Mesendoderm (in vitro differentiated cells): Measurements from ENCODE around the gene ENO1.
"Not testable (repeated sequence)": the region's sequence is repeated elsewhere in the genome, so short reads cannot be mapped to it uniquely, and the experiment has no call there.

ENCODE experiments used
- DNase-seq: peaks from one replicate; pipeline ENCODE4 v3.0.0; 2013
- H2AK5ac ChIP-seq: 2 replicates; pipeline ENCODE4 v1.6.1; 2013; ENCODE audit warnings: low read length, inconsistent platforms
- H2BK120ac ChIP-seq: 2 replicates; pipeline ENCODE4 v1.6.1; 2013; ENCODE audit warnings: low read depth, mild to moderate bottlenecking, low read length, moderate library complexity, mixed read lengths
- H2BK15ac ChIP-seq: replicated peaks from 2 replicates; pipeline ENCODE4 v1.6.1; 2013; ENCODE audit warnings: low read depth, mild to moderate bottlenecking, moderate library complexity
- H2BK5ac ChIP-seq: 2 replicates; pipeline ENCODE4 v1.6.1; 2013; ENCODE audit warnings: low read length, inconsistent platforms
- H3K18ac ChIP-seq: 2 replicates; pipeline ENCODE4 v1.6.1; 2013; ENCODE audit warnings: mild to moderate bottlenecking, low read length, mixed read lengths
- H3K23ac ChIP-seq: one replicate; pipeline ENCODE4 v1.6.1; 2013; ENCODE audit warnings: low read length
- H3K27ac ChIP-seq: 2 replicates; pipeline ENCODE4 v1.5.1; 2013; ENCODE audit warnings: low read depth, mild to moderate bottlenecking, inconsistent platforms, low read length, moderate library complexity
- H3K27me3 ChIP-seq: 2 replicates; pipeline ENCODE4 v1.6.1; 2013; ENCODE audit warnings: low read length, control low read depth, mild to moderate bottlenecking, inconsistent platforms; ENCODE audit not compliant: insufficient read depth, poor library complexity
- H3K36me3 ChIP-seq: 2 replicates; pipeline ENCODE4 v1.6.1; 2013; ENCODE audit warnings: low read length, inconsistent platforms; ENCODE audit not compliant: control insufficient read depth, insufficient read depth
- H3K4ac ChIP-seq: one replicate; pipeline ENCODE4 v1.6.1; 2013; ENCODE audit warnings: low read depth, mild to moderate bottlenecking, low read length, moderate library complexity
- H3K4me1 ChIP-seq: 2 replicates; pipeline ENCODE4 v1.6.1; 2013; ENCODE audit warnings: low read depth, low read length, inconsistent platforms; ENCODE audit not compliant: control insufficient read depth
- H3K4me2 ChIP-seq: 2 replicates; pipeline ENCODE4 v1.6.1; 2013; ENCODE audit warnings: low read length
- H3K4me3 ChIP-seq: 2 replicates; pipeline ENCODE4 v1.5.1; 2013; ENCODE audit warnings: mild to moderate bottlenecking, low read length
- H3K56ac ChIP-seq: one replicate; pipeline ENCODE4 v1.6.1; 2013; ENCODE audit warnings: low read length
- H3K79me1 ChIP-seq: 2 replicates; pipeline ENCODE4 v1.6.1; 2013; ENCODE audit warnings: low read length, inconsistent platforms
- H3K79me2 ChIP-seq: 2 replicates; pipeline ENCODE4 v1.6.1; 2013; ENCODE audit warnings: mild to moderate bottlenecking, low read length; ENCODE audit not compliant: control insufficient read depth, insufficient read depth
- H3K9ac ChIP-seq: 2 replicates; pipeline ENCODE4 v1.6.1; 2013; ENCODE audit warnings: low read length, inconsistent platforms
- H4K5ac ChIP-seq: one replicate; pipeline ENCODE4 v1.6.1; 2013; ENCODE audit warnings: low read length
- H4K8ac ChIP-seq: one replicate; pipeline ENCODE4 v1.6.1; 2013; ENCODE audit warnings: low read depth, mild to moderate bottlenecking, control low read depth, low read length, moderate library complexity
- WGBS: extraction: QIAGEN DNeasy Blood & Tissue Kit; methylation state at CpG from one replicate; pipeline ENCODE4 v1.1.7; 2013; ENCODE audit warnings: low lambda C conversion rate, missing lambda C conversion rate; ENCODE audit not compliant: insufficient coverage; ENCODE audit errors: extremely low coverage; 5-methylcytosine and 5-hydroxymethylcytosine counted together

The ENO1 gene

DNA sequence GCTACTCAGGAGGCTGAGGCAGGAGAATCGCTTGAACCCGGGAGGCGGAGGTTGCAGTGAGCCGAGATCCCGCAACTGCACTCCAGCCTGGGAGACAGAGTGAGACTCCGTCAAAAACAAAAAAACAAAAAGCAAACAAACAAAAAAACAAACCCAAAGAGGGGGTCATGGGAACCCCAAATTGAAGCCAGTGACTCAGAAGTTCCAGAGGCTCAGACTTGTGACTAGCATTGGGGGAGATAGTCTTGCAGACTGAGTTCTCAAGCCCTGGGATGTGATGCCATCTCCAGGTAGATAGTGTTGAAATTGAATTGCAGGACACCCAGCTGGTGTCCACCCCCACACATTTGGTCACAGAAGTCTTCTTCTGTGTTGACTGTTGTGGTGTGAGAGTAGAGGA lies 24.9 kb upstream of the ENO1 start:
- H3K27me3 ChIP-seq = no peaks in the 10 kb centered on the region
- H2BK5ac ChIP-seq = no peak overlapping the region
- no peak overlapping the region for H3K56ac ChIP-seq
- no CpG with 5 or more reads among the region's 6 CpGs for WGBS
- no peak overlapping the region for H4K8ac ChIP-seq
- no peak overlapping the region for H2AK5ac ChIP-seq
- H3K79me2 ChIP-seq = no peaks in the 10 kb centered on the region
- no peak overlapping the region for H3K4me3 ChIP-seq
- H3K9ac ChIP-seq = no peak overlapping the region
- peak overlapping the region; percentile 60 for H3K27ac ChIP-seq
- no peaks in the 10 kb centered on the region for H3K36me3 ChIP-seq
- DNase-seq = no peak
- H4K5ac ChIP-seq = no peak overlapping the region
- no peak overlapping the region for H3K4ac ChIP-seq
- H3K4me2 ChIP-seq = no peak overlapping the region
- no peaks in the 10 kb centered on the region for H3K79me1 ChIP-seq
- no peak overlapping the region for H2BK15ac ChIP-seq
- no peak overlapping the region for H2BK120ac ChIP-seq
- no peaks in the 10 kb centered on the region for H3K4me1 ChIP-seq
- H3K23ac ChIP-seq = no peak overlapping the region
- no peak overlapping the region for H3K18ac ChIP-seq

DNA sequence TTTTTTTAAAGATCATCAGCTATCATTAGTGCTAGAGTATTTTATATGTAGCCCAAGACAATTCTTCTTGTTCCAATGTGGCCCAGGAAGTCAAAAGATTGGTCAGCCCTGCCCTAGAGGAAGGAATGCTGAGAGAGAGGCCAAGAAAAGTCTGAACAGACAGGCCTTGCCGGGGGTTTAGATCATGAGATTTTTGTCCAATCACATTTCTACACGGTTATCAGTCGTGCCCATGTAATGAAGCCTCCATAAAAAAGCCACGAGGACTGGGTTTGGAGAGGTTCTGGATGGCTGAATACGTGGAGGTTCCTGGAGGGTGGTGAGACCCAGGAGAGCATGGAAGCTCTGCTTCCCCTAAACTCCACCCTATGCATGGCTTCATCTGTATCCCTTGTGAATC lies 24.3 kb upstream of the ENO1 start:
- Histone ChIP-seq H3K27ac (no peak overlapping the region), H3K27me3 (no peaks in the 10 kb centered on the region), H3K4me2 (no peak overlapping the region), H2AK5ac (no peak overlapping the region), H2BK120ac (no peak overlapping the region), H3K79me1 (no peaks in the 10 kb centered on the region), H2BK15ac (no peak overlapping the region), H3K18ac (no peak overlapping the region), H3K36me3 (no peaks in the 10 kb centered on the region), H3K79me2 (no peaks in the 10 kb centered on the region), H3K56ac (no peak overlapping the region), H3K4me1 (no peaks in the 10 kb centered on the region), H4K8ac (no peak overlapping the region), H3K9ac (no peak overlapping the region), H3K4ac (no peak overlapping the region), H4K5ac (no peak overlapping the region), H3K23ac (no peak overlapping the region), H3K4me3 (no peak overlapping the region), H2BK5ac (no peak overlapping the region)
- WGBS = no CpG with 5 or more reads among the region's 5 CpGs
- DNase-seq = no peak

DNA sequence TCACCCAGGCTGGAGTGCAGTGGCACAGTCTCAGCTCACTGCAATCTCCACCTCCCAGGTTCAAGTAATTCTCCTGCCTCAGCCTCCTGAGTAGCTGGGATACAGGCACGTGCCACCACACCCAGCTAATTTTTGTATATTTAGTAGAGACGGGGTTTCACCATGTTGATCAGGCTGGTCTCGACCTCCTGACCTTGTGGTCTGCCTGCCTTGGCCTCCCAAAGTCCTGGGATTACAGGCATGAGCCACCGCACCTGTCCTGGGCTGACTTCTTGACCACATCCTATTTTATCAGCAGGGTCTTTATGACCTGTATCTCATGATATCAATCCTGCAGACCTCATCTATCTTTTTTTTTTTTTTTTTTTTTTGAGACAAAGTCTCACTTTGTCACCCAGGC lies 22.2 kb upstream of the ENO1 start:
- no CpG with 5 or more reads among the region's 4 CpGs for WGBS
- H2AK5ac ChIP-seq, H3K27me3 ChIP-seq, H2BK120ac ChIP-seq, H2BK15ac ChIP-seq, H4K5ac ChIP-seq, H3K56ac ChIP-seq, H3K4me2 ChIP-seq, H3K79me1 ChIP-seq, H3K36me3 ChIP-seq, H3K9ac ChIP-seq, H3K18ac ChIP-seq, H2BK5ac ChIP-seq, H4K8ac ChIP-seq, H3K4me1 ChIP-seq, H3K4me3 ChIP-seq, H3K79me2 ChIP-seq, H3K23ac ChIP-seq, H3K4ac ChIP-seq, DNase-seq, H3K27ac ChIP-seq: not testable (repeated sequence)

- DNase-seq = no peak
- no peak overlapping the region for H2AK5ac ChIP-seq
- H2BK5ac ChIP-seq = no peak overlapping the region
Measured at GRCh38 chr1:8899046-8899445, 20.6 kb upstream of the ENO1 start.

DNA sequence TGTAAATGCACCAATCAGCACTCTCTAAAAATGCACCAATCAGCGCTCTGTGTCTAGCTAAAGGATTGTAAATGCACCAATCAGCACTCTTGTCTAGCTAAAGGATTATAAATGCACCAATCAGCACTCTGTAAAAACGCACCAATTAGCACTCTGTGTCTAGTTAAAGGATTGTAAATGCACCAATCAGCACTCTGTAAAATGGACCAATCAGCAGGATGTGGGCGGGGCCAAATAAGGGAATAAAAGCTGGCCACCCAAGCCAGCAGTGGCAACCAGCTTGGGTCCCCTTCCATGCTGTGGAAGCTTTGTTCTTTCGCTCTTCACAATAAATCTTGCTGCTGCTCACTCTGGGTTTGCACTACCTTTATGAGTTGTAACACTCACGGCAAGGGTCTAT lies 19.9 kb upstream of the ENO1 start:
- not testable (repeated sequence) for H3K56ac ChIP-seq, H3K27ac ChIP-seq, DNase-seq, H3K4ac ChIP-seq, H3K4me1 ChIP-seq, H3K18ac ChIP-seq, H3K9ac ChIP-seq, H2BK120ac ChIP-seq, H2BK5ac ChIP-seq, H3K79me2 ChIP-seq, H3K27me3 ChIP-seq, H3K4me2 ChIP-seq, H2BK15ac ChIP-seq, H2AK5ac ChIP-seq, H3K4me3 ChIP-seq, H3K79me1 ChIP-seq, H4K8ac ChIP-seq, H3K36me3 ChIP-seq, H3K23ac ChIP-seq, H4K5ac ChIP-seq
- no CpG with 5 or more reads among the region's 5 CpGs for WGBS

More at GRCh38 chr1:8899046-8899445, 20.6 kb upstream of the ENO1 start:
- H3K56ac ChIP-seq = no peak overlapping the region
- H3K18ac ChIP-seq = no peak overlapping the region
- no peak overlapping the region for H4K8ac ChIP-seq
- WGBS = no CpG with 5 or more reads among the region's 7 CpGs
- no peaks in the 10 kb centered on the region for H3K4me1 ChIP-seq
- no peak overlapping the region for H2BK15ac ChIP-seq
- H3K79me2 ChIP-seq = no peaks in the 10 kb centered on the region
- H2BK120ac ChIP-seq = no peak overlapping the region
- no peak overlapping the region for H3K27ac ChIP-seq
- no peak overlapping the region for H4K5ac ChIP-seq
- no peak overlapping the region for H3K4me3 ChIP-seq
- no peak overlapping the region for H3K4ac ChIP-seq
- H3K79me1 ChIP-seq = no peaks in the 10 kb centered on the region
- H3K36me3 ChIP-seq = no peaks in the 10 kb centered on the region
- H3K23ac ChIP-seq = no peak overlapping the region
- H3K27me3 ChIP-seq = no peaks in the 10 kb centered on the region
- H3K9ac ChIP-seq = no peak overlapping the region
- no peak overlapping the region for H3K4me2 ChIP-seq

DNA sequence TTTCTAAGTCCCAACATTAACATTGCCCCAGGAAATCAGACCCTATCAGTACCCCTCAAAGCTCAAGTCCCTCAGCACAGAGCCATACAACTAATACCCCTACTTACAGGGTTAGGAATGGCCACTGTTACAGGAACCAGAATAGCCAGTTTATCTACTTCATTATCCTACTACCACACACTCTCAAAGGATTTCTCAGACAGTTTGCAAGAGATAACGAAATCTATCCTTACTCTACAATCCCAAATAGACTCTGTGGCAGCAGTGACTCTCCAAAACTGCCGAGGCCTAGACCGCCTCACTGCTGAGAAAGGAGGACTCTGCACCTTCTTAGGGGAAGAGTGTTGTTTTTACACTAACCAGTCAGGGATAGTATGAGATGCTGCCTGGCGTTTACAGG lies 19.0 kb upstream of the ENO1 start:
- H3K36me3 ChIP-seq, H2AK5ac ChIP-seq, H4K8ac ChIP-seq, H2BK5ac ChIP-seq, H3K18ac ChIP-seq, H3K23ac ChIP-seq, H4K5ac ChIP-seq, H3K79me1 ChIP-seq, H3K79me2 ChIP-seq, H2BK120ac ChIP-seq, H3K27ac ChIP-seq, H3K9ac ChIP-seq, H3K27me3 ChIP-seq, H3K4me1 ChIP-seq, H3K4ac ChIP-seq, H3K56ac ChIP-seq, H2BK15ac ChIP-seq, H3K4me2 ChIP-seq, H3K4me3 ChIP-seq, DNase-seq: not testable (repeated sequence)
- no CpG with 5 or more reads among the region's 4 CpGs for WGBS
